MM.1S (cell line): ENCODE data around the gene TTLL11.

Source experiments
- CTCF ChIP-seq: fragments of 300-600 bp; sonication (generic); IDR thresholded peaks from 2 replicates; pipeline ENCODE4 v1.5.1; 2016; ENCODE audit warnings: antibody characterized with exemption, low read length, mixed read lengths
- EZH2phosphoT487 ChIP-seq: fragments of 300-600 bp; sonication (generic); IDR thresholded peaks from 2 replicates; pipeline ENCODE4 v1.6.1; 2018; ENCODE audit warnings: antibody characterized with exemption, low read length

- TF ChIP-seq CTCF = no peak
- TF ChIP-seq EZH2phosphoT487 = no peak
Measured at GRCh38 chr9:122070728-122071515, 22.2 kb downstream of the TTLL11 start.
